Measurements from ENCODE around the gene SMPD3.

The SMPD3 gene

DNA sequence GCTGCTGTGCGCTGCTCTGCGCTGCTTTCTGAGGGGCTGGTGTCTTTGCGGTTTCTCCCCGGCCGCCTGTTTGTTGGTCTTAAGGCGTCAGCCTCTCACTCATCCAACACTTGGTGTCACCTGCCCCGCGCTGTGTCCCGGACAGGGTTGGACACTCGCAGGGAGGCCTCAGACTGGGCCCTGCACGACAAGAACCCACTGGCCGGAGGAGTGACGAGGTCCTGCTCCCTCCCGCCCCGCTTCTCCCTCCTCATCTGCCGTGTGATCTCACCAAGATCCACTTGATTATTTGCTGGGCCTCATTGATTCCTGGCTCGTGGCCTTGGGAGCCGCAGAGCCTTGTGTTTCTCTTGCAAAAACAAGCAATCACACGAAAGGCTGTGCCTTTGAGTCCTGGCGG is 80.9 kb downstream of the SMPD3 start:
- no peak for DNase-seq

DNA sequence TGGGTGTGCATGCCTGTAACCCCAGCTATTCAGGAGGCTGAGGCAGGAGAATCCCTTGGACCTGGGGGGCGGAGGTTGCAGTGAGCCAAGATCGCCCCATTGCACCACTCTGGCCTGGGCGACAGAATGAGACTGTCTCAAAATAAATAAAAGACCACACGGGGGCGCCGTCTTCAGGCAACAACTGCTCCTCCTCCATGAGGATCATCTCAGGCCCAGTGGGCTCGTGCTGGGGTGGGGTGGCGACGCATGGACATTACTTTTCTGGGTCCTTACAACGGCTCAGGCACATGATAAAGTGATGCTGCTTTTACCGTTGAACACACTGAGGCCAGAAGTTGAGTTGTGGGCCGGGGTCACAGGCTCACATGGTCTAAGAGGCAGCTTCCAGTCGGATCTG is 81.3 kb downstream of the SMPD3 start:
- no peak for DNase-seq

DNA sequence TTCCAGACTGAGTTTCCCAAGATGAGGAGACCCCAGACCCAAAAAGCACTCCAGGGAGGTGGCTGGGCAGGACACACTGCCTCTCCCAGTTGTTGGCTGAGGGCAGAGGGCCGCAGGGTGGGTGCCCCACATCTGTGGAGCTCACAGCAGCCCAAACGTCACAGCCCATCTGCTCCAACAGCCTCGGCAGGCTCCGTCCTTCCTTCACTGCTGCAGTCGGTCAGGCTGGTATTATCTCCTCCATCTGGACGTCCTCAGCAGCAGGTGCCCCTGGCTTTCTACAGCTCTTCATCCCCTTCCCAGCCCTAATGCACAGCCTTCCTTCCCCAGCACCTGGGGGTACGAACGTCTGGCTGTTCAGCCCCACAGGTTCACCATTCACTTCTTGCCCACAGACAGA is 82.2 kb downstream of the SMPD3 start:
- no peak for DNase-seq

DNA sequence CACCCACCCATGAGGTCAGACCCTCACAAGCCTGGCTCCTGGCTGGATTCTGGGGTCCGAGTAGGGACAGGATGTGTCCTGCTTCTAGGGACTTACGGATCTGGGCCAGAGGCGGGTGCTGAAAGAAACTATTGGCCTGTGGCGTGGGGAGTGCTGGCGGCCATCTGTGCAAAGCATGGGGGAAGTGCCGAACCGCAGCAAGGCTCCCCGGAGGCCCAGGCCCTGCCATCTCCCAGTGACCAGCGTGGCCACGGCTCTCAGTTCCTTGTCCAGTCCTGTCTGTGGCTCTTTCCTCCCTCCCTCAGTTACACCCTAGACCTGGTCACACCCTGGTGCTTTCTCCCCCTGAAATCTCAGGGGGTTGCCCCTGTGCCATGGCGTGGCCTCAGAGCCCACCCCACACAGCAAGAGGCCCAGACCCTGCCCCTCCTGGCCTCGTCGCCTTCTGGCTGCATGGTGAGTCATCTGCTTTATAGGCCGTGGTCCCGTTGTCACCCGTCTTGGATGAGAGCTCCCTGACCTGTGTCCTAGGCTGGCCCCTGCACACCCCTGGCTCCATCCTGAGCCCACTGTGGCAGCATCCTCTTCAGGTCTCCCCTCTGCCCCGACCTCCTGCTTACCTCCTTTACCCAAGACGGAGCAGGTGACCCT is 83.0 kb downstream of the SMPD3 start:
- peak in 1 of 2 donors; percentile 40 for DNase-seq

DNA sequence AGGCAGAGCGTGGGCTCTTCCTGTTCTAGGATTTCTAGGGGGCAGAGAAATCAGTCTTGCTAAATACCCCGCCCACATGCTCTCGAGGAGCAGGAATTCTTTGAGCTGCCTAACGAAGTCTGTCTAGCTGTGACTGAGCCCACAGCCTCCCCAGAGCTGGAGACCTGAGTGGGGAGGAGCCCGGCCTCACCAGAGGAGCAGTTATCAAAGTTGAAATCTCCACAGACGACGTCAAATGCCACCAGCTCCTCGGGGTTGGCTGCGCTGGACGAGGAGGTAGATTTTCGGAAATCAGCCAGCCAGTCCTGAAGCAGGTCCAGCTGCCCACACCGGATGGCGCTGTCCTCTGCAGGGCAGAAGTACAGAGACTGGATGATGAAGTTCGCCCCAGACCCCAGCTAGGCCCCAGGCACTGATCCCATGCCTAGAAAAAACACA is 83.7 kb downstream of the SMPD3 start:
- DNase-seq = no peak

DNA sequence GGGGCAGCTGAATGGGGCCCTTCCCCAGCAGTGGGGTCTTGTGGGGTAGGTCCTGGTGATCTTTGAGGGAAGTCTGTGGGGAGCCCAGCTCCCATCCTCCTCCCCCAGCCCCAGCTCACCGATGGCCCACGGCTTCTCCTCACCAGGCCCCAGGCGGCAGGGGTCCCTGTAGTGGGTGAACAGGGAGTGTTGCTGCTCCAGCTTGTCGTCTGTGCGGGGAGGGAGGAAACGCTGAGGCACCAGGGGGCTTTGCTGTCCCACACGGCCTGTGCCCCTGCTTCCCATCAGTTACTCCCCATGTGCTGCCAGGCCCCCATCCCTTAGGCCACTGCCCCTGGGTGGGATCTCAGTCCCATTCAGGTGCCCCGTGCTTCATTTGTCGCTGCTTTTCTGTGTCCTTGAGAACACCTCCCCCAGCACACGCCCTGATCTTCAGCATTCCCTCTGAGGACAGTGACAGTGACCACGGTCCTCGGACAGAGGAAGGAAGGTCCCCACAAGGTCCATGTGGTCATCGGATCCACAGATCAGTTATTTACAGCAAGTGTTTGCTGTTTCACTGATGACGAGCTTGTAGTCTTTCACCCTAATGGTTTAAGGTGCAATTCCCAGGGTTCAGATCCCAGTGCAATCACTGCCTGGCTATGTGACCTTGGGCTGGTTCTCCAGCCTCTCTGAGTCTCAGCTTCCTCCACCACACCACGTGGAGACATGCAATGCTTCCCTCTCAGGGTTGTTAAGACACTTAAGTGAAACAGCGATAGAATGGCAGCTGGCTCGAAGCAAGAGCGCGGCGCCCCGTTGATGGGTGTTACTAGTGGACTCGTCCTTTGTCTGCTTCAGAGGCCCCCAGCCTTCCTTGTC is 84.4 kb downstream of the SMPD3 start:
- DNase-seq = peak in 1 of 2 donors; percentile 13

DNA sequence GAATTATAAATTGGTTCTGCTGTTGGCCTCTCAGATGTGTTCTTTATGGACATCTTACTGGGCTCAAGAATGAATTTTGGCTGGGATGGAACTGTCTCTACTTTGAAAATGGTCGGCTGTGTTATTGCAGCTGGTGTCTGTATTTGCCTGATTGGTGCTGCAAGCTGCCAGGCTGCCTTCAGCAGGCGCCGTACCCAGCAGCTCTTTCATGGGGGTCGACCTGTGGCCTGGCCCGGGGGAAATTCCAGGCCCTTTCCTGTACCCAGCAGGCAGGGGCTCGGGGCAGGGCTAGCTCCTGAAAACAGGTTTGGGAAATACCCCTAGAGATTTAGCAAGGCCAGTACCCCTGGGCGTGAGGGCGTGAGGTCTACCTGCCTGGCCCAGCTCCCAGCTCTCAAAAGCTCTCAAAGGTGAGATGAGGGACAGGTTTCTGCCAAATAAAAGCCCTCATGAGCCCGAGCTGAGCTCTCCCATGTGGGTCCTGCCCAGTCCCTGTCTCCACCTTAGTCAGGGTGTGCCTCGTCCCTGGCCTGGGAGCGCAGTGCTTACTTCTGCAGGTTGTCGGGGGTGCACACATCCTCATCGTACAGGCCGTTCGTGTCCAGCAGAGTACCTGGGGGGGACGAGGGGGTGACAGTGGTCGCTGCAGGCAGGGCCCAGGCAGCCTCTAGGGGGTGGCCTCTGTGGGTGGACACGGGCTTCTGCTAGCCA is 85.2 kb downstream of the SMPD3 start:
- DNase-seq = no peak

DNA sequence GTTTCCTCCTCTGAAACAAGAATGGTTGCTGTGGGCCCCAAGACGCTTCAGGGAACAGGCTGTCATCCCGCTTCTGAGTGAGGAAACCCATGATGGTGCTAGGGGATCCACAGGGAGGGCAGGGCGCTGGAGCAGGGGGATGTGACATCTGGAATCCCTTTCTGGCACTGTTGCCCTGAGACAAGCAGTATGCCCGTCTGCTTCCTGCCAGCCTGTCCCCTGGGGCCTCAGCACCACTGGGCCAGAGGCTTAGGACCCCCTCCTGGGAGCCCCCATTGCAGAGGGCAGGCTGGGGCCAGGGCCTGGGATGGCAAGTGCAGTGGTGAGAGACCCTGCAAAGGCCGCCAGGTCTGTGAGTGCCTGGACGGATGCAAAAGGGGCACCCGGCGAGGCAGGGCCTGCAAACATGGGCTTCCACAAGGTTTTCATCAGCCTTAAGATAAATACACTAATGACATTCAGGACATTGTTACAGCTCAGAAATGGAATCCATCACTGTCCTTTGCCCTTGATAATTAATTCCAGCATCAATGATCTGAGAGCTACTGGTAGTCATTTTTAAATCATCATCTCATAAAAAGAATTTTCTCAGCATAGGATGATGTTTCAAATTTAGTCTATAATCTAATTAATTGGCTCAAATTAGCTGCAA is 85.9 kb downstream of the SMPD3 start:
- no peak for DNase-seq

DNA sequence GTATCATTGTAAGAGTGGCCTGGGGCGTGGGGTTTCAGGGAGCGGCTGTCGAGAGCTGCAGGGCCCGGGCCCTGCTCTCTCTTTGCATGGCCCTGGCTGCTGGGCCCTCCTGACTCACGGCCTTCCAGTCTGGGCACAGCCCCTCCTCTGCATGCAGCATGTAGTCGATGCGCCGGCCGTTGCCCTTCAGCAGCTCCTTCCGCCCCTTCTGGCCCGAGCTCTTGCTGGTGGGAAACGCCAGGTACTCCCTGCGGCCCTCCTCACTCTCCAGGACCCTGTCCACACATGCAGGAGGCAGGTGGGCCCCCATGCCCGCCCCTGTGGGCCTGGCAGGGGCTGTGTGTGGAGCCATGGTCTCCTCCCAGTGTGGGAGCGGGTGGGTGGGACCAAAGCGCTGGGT is 86.8 kb downstream of the SMPD3 start:
- DNase-seq = no peak

DNA sequence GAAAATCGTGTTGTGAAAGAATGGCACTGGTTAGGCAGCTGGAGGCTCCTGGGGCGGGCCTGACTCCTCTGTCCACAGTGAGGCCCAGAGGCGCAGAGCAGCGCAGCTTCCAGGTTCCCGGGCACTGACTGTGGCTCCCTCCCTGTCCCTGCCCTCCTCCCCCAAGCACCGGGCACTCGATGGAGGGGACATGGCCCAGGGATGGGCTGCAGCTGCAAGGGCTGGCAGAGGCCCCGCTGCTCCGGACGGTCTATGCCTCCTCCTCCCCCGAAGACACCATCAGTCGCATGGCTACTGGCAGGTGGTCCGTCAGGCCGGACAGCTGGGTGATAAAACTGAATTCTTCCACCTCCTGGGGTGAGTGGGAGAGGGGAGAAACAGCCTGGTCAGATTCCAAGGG is 87.4 kb downstream of the SMPD3 start:
- no peak for DNase-seq

DNA sequence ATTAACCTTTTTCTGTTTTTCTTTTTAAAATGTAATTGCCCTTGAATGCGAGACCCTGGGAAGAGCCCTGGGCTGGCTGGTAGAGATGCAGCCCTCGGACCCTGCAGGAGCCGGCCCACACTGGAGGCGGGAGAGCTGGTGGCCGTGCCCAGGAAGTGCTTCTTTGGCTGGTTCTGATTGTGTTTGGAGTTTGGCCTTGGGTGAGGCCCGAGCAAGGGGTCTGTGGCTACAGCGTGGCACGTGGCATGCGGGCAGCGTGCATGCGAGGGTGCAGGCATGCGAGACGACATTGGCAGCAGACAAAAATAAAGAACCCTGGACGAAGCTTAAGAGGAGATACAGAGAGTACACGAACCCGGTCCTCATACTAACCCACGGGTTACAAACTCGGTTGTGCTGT is 87.8 kb downstream of the SMPD3 start:
- no peak for DNase-seq

DNA sequence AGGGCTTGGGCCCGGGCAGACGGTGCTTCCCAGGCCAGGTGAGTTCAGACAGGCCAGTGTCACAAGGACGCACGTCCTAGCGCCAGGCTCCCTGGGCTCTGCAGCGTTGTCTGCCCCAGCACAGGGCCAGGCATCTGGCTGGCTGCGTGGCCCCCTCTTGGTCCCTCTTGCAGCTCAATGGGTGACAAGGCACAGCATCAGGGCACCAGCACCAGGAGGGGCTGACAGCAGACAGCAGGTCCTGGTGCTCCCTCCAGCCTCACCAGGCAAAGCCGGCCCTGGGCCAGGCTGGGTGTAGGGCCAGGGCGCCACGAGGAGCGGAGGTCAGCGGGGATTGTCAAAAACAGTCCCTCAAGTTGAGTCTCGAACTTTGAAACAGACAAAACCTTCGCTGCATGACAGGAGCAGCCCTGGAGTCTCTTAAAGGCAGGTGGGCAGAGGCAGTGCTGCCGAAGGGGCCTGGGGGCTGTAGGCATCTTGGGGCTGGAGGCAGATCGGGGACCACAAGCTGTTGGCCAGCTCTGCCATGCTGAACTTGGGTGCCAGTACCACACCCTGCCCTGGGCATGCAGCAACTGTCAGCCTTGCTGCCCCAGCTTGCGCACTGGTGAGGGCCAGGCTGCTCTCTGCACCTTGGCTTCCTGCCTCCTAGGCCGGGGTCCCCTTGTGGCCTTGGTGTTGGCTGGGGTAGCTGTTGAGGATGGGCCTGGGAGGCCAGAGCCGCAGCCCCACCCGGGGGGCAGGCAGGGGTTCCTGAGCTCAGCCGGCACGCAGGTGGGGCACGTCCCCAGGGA is 88.7 kb downstream of the SMPD3 start:
- no peak for DNase-seq

DNA sequence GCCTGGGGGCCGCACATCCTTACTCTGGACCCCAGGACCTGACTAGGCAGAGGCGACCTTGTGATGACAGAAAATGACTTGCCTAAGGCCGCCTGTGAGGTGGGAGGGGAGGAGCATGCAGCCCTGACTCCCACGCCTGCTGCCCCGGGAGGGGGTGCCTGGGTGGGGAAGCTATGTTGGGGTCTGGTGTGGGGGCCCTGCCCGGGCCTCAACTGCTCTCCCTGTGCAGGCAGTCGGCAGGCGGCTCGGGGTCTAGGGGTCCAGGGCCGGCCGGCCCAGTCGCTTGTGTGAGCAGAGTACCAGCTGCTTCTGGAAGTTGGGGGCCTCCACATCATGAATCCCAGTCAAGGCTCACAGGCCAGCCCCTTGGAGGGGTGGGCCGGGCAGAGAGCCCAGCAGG is 89.4 kb downstream of the SMPD3 start:
- no peak for DNase-seq

DNA sequence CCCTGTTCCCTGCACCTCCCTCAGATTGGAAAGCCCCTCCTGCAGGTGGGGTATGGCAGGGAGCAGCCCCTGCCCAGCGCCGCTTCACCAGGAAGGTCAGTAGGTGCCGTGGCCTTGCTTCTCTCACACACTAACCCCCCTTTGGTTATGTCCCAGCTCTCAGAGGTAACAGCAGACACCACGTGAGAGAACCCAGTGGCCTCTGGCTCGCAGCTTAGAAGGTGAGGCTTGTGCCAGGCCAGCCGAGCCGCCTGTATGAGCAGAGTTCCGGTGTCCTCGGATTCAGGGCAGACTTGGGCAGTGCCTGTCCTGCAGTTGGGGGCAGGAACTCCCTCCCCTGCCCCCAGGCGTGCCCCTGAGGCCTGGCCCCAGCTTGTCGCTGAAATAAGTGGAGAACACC is 90.4 kb downstream of the SMPD3 start:
- no peak for DNase-seq

DNA sequence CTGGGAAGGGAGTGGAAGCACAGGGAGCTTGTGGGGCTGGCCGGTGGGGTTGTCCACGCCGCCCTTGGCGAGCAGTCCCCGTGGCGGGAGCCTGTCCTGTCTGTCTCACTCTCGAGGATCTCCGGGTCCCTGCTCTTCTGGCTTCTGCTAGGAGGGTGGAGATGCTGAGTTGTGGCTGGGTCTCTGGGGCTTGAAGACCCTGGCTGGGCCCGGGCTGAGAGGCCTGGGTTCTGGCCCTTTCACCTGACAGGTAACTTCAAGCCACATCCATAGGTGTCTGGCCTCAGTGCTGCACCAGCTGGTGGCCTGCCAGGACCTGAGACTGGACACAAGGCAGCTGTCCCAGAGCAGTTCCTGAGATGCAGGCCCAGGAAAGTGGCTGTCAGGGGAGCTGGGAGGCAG is 90.8 kb downstream of the SMPD3 start:
- no peak for DNase-seq

DNA sequence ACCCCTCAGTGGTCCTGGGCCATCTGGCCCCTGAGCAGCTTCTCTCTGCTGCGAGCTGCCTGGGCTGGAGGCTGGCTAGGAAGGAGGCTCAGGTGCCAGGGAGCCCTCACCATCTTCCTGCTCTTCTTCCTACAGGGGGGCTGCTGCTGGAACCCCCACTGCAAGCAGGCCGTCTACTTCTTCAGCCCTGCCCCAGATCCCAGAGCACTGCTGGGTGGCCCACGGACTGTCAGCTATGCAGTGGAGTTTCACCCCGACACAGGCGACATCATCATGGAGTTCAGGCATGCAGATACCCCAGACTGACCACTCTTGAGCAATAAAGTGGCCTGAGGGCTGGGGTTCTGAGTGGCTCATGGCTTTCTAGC is 91.4 kb downstream of the SMPD3 start:
- DNase-seq = no peak

DNA sequence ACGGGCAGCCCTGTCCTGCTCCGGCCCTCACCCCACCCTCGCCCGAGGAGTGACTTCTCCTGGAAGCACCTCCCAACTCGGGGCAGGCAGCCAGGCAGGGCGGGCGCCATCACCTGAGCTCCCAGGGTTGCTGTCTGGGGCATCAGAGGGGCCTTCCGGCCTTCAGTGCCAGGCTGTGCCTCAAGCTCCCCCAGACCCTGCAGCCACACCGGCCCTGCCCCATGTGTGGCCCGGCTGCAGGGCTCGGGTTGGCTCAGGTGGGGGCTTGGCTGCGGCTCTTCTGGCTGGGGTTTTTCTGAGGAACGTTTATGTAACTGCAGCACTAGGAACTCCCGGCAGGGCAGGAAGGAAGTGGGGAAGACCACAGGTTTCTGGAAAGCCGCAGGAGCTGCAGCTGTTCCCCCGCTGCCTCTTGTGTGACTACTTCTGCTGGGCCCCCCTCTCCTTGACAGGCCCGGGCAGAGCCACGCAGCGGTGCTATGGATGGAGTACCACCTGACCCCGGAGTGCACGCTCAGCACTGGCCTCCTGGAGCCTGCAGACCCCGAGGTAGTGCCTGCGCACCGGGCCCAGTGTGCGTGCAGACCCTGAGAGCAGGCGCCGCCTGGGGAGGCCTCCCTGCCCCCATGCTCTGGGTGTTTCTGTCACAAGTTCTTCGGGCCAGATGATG is 91.9 kb downstream of the SMPD3 start:
- DNase-seq = peak in 1 of 2 donors; percentile 31

DNA sequence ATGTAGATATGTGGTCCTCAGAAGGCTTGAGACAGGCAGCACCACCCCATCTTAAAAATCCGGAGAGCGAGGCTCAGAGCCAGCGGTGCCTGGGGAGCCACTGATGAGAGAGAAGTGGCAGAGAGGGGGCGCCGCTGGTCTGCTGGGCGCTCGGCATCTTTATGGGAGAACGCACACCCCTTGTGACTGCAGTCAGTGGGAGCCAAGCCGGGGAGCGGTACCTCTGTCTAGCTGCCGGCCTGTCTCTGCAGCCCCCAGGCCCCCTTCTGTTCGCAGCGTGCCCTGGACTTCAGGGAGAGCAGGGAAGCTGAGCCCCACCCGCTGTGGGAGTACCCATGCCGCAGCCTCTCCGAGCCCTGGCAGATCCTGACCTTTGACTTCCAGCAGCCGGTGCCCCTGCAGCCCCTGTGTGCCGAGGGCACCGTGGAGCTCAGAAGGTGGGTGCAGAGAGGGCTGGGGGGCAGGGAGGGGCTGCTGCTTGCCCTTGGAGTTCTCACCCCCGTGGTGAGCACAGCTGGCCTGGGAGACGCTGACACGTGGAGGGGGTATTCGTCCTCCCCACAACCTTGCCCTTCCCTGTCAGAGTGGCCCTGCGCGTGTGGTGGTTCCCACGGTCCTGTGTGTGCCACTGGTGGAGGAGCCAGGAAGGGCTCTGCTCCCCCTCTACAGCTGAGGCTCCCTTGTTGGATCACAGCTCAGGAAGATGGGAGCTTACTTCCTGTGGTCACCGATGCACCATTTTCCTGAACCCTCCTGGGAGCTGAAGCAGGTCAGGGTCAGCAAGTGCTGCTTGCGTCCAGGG is 92.7 kb downstream of the SMPD3 start:
- no peak for DNase-seq

DNA sequence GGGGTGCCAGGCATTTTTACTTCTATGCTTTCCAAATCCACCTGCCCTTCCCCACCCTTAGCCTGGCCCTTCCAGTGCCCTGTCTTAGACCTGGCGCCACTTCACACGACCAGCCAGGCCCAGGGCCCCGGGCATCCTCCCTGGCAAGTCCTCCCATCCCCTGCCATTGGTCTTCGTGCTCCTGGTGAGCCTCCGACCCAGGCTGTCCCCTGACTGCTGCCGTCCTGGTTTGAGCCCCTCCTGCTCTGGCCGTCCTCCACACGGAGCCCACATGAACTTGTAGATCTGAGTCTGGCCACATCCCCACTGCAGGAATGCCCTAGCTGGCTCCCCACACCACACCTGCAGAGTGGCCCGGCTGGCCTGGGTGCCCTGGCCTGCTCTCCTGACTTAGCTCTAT is 93.5 kb downstream of the SMPD3 start:
- no peak for DNase-seq

DNA sequence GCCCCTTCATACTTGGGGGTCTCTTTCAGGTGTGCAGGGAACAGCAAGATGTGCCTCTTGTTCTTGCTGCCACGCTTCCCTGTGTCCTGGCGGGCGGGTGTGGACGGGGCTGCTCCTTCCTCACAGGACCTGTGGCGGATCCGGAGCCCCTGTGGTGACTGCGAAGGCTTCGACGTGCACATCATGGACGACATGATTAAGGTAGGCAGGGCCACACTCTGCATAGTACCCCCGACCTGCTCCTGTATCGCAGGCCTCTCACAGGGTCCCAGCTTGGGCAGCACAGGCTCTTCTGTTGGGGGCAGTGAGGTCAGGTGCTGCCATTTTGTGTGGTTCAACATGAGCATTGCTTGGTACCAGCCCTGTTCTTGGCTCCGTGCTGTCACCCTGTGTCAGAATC is 94.9 kb downstream of the SMPD3 start:
- no peak for DNase-seq

DNA sequence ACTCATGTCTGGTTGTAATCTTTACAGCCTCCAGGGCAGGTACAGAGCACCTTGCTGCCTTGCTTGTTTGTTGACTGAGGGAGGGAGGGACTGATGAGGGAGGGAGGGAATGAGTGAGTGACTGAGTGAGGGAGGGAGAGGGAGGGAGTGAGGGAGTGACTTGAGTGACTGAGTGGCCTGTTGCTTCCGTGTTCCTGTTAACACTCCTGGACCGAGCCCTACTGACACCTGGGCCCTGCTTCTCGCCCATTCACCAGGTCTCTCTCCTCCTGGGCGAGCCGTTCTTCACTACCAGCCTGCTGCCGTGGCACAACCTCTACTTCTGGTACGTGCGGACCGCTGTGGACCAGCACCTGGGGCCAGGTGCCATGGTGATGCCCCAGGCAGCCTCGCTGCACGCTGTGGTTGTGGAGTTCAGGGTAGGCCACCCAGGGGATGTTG is 96.3 kb downstream of the SMPD3 start:
- no peak for DNase-seq
